DND-41 (cell line): ENCODE data around the gene SKA1.

Experiments used
- EZH2 ChIP-seq: IDR thresholded peaks from 3 replicates; pipeline ENCODE4 v1.6.1; 2012; ENCODE audit warnings: borderline replicate concordance, low read depth, mild to moderate bottlenecking, moderate library complexity, low read length, inconsistent platforms; ENCODE audit not compliant: severe bottlenecking
- TF ChIP-seq, protein P1 (sequence below): IDR thresholded peaks from 2 replicates; pipeline ENCODE4 v1.5.1; 2012; ENCODE audit warnings: borderline replicate concordance, low read length, moderate library complexity, mild to moderate bottlenecking; ENCODE audit not compliant: poor library complexity, severe bottlenecking; ENCODE audit errors: extremely low read depth

GRCh38 chr18:50429207-50429948, 54.5 kb downstream of the SKA1 start:
- TF ChIP-seq, protein P1, sequence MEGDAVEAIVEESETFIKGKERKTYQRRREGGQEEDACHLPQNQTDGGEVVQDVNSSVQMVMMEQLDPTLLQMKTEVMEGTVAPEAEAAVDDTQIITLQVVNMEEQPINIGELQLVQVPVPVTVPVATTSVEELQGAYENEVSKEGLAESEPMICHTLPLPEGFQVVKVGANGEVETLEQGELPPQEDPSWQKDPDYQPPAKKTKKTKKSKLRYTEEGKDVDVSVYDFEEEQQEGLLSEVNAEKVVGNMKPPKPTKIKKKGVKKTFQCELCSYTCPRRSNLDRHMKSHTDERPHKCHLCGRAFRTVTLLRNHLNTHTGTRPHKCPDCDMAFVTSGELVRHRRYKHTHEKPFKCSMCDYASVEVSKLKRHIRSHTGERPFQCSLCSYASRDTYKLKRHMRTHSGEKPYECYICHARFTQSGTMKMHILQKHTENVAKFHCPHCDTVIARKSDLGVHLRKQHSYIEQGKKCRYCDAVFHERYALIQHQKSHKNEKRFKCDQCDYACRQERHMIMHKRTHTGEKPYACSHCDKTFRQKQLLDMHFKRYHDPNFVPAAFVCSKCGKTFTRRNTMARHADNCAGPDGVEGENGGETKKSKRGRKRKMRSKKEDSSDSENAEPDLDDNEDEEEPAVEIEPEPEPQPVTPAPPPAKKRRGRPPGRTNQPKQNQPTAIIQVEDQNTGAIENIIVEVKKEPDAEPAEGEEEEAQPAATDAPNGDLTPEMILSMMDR = peak; percentile 64
- TF ChIP-seq EZH2 = no peak
